HG02981 (cell line): ENCODE data around the gene MGAM2.

ENCODE experiments used
- ATAC-seq: cut with Tn5 transposase; IDR thresholded peaks from one replicate; pipeline ENCODE4 v1.9.1; 2021; ENCODE audit warnings: mild to moderate bottlenecking, moderate library complexity; ENCODE audit not compliant: unreplicated experiment

MGAM2 gene

DNA sequence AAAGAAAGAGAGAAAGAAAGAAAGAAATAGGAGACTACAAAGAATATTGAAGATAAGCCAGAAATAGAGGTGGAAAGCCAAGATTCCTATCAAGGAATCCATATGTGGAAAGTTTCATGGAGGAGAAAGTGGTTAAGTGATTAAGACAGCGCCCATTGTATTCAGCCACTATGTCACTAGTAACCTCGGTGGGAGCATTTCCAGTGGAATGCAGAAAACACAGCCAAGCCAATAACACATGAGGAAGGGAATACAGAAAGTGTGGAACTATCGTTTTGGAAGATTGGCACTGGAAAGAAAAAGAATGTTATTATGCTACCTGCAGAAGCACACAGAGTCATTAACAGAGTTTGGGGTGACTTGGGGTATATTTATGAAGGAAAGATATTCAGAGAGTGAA is 2.7 kb downstream of the MGAM2 start:
- no peak for ATAC-seq

DNA sequence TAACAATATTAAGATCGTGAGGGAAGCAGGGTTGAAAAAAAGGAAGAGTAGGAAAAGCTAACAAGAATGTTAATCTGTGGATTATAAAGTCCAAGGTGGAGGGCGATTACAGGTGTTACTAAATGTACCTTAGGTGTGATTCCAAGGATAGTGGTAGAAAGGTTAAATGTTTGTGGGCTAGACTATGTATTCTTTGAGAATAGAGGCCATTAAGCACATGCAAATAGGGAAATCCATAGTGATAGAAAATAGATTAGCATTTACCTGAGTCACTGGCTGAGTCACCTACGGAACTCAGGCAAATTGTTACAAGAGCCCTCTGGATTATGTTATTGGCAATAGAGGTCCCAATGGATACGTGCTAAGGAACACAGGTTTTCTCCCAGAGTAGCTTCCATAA is 9.0 kb downstream of the MGAM2 start:
- ATAC-seq = no peak

DNA sequence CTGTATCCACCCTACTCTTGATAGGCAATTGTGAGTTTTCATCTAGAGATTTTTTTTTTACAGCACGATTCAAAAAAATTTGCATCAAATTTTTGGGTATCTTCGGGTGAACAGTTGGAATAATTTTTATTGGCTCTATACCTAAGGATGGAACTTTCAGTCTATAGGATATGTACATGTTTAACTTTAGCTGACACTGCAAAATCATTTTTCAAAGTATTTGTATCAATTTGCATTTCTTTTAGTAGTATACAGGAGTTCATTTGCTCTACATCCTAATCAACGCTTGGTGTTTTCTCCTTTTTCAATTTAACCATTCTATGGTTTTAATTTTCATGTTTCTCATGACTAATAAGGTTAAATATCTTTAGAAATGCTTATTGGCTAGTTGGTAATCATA is 11.7 kb downstream of the MGAM2 start:
- no peak for ATAC-seq

DNA sequence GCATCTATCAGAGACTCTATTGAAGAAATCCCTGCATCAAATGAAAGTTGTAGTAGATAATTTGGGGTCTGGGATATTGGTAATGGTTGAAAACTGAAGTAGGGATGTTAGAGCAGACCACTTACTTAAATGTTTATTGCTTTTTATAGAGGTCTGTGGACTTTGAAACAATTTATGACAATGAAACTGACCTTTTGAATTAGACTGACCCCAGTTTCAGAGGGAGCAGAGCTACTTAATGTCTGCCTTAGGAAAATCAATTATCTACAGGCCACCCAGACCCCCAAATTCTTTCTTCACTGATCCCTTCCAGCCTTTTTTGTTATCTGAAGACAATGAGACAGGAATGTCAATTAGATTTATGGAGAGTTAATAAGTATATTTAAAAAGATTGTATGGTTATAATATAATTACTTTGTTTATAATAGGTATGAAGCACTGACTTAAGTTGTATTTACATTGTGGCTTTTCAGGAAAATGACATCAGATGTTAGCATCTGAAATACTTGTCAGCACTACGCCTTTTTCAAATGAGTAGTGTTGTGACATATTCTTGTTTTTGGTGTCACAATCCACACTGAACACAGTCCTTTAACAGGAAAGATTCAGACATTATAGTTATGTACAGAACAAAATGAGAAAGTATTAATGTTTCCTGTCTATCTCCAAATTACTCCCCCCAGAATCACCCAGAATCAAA is 13.9 kb downstream of the MGAM2 start:
- ATAC-seq = no peak

DNA sequence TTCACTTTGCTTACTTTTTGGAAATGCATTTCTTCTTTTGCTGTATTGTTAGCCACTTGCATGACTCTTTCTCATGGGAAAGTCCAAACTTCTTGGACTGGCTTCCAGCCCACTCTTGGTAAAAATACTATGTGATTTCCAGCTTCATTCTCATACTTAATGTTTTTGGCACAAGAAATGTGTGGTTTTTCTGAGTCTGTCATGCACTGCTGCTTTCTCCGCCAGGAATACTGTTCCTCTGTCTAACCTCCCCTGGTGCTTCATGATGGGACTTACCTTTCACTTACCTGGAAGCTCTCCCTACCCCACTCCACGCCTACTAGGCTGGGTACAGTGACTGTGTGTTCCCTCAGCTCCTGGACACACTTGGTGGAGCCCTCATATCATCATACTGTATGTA is 18.7 kb downstream of the MGAM2 start:
- no peak for ATAC-seq

DNA sequence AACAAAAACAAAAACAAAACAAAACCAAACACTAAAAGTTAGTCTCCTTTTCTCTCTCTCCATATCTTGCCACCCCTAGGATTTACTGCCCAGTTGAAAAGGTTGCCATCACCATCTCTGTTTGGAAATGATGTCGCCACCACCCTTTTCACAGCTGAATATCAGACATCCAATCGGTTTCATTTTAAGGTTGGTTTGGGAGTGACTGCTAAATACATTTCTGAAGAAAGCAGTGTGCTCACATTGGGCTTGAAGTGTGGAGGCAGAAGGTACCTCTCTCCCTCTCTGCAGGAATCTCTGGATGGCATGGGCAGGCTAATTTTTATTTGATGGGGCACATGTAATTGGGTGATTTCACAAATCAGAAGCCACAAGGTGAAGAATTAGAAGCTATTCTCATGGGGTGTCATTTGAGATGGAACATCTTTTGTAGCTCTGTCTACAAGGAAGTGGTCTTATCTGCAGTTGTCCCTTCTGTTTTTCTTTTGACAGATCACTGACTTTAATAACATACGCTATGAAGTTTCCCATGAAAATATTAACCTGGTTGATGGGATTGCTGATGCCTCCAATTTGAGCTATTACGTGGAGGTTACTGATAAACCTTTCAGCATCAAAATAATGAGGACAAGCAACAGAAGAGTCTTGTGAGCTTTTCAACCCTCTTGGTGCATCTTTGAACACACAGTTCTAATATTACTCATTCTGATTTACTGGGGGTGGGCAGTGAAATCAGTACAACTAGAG is 20.1 kb downstream of the MGAM2 start:
- no peak for ATAC-seq

DNA sequence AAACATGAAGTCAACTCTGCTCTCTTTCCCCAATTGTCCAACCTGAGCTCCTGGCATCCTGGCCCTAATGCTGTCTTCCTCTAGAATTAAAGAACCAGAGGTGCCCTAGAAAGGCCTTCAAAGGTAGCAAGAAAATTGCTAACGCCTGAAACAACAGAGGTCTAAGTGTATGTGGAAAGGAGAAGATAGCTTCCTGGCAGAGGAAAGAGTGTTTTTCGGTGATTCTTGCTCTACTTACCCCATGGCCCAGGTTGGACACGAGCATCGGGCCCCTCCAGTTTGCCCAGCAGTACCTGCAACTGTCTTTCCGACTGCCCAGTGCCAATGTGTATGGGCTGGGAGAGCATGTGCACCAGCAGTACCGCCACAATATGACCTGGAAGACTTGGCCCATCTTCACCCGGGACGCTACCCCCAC is 22.2 kb downstream of the MGAM2 start:
- ATAC-seq = no peak

DNA sequence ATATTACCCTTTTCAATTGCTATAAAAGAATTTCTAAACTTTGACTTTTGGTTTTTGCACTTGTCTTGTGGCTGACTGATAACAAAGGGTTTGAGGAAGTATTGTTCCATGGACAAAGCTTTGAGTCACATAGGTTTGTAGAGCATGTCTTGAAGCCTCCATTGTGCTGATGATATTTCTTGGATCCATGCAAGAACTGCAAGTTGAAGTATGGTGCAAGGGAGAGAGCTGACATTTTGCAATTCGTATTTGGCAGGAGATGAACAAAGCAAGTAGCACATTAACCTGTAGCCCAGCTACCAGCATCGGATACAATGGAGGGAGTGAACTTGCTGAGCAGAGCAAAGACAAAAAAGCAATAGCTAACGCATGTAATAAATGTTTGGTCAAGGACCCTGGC is 23.4 kb downstream of the MGAM2 start:
- no peak for ATAC-seq

DNA sequence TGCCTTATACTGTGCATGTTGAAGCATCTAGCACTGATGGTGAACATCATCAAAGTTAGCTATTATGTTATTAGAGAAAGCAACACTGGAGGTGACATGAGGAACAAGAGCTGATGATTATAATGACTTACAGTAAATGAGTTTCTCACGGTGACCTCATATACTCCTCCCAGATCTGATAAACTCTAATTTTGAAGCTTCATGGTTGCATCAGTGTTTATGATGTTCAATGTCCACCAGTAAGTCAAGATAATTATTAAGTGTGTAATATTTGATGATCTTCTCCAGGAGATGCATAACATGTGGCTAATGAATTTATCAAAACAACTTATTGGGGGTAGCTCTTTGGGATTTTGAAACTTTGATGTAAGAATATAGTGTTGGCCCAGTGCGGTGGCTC is 27.5 kb downstream of the MGAM2 start:
- no peak for ATAC-seq

DNA sequence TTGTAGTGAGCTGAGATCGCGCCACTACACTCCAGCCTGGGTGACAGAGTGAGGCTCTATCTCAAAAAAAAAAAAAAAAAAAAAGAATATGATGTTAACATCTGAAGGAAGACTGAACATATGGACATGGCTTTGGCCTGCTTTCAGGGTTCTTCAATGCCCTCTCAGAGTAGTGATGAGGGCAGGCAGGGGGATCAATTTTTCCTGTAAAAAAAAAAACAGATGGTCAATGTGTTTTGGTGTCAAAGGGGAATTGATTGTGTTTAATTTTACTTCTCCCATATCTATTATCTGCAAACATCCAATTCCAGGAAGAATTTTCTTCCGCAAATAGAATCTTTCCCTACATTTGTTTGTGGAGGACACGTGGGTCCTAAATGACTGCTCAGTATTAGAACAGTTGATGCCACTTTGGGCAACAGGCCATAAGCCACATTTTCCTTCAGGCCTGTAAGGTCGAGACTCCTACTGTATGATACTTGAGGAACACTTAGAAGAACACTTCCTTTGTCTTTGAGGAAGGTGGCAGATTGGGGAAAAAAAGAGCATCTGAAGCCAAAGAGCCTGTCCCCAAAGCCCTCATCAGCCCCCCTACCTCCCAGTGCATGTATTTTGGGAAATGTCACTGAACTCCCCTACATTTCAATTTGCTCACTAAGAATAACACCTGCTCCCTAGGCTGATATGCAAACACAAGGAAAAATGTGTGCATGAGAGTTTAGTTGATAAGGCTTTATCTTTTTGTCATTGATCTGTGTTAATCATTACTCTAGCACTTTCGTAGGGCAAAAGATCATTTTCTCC is 28.3 kb downstream of the MGAM2 start:
- ATAC-seq = no peak

DNA sequence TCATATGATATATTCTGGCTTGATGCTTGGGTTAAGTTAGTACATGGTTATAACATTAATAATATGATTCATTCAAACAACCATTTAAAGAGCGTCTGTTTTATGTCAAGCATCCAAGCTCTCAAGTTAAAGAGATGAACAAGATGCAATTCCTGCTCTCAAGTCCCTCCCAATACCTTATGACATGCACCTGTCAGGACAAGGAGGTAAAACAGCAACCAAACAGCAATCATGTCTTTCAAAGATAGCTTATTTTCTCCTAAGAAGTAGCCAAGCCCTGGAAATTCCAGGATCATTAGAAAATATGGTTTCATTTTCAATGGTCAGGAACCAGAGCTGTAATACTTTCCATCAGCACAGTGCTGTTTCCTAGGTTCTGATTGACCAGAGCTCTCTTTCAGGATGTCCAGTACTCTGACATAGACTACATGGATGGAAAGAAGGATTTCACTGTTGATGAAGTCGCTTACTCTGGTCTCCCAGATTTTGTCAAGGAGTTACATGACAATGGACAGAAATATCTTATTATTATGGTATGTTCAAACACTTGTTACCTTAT is 29.0 kb downstream of the MGAM2 start:
- no peak for ATAC-seq

DNA sequence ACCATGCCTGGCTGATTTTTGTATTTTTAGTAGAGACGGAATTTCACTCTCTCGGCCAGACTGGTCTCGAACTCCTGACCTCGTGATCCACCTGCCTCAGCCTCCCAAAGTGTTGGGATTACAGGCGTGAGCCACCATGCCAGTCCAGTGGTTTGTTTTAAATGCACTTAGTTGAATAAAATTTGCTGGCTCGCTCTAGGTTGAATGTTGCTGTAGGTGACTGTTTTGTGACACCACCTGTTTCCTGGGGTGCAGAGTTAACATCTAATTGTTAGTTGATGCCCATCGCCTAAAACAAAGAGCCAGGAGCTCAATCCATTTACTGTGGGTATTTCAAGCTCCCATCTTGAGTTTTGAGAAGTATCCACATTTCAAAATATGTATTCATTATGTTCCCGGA is 31.2 kb downstream of the MGAM2 start:
- no peak for ATAC-seq

DNA sequence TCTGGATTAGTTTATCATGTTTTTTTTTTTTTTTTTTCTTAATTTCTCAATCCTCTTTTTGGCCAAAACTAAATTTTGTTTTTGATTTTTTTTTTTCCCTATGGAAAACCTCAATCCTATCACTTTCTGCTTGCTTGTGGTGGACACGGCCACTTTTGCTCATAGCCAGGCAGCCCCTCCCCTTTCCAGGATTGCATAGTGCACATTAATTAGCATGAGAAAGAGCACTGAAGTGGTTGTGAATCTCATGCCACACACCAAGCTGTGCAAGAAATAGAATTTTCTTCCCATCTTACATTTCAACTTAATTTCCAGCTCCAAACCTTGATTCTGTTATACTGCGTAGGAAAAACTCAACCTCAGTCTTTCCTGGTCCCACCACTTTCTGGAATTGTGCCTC is 34.6 kb downstream of the MGAM2 start:
- ATAC-seq = no peak

DNA sequence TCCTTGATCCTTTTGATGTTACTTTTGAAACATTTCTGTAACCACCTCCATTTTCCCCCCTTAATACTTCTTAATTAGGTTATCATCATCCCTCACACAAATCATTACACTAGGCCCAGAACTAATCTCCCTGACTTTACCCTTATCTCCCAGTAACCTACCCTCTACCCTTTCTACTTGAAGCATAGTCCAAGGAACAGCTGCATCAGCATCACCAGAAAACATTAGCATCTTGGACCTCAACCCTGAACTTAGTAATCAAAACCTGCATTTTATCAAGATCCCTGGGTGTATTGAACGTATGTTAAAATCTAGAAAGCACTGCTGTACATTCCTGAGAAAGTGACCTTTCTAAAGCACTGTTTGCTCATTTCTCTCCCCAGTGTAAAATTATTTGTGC is 38.8 kb downstream of the MGAM2 start:
- ATAC-seq = no peak

DNA sequence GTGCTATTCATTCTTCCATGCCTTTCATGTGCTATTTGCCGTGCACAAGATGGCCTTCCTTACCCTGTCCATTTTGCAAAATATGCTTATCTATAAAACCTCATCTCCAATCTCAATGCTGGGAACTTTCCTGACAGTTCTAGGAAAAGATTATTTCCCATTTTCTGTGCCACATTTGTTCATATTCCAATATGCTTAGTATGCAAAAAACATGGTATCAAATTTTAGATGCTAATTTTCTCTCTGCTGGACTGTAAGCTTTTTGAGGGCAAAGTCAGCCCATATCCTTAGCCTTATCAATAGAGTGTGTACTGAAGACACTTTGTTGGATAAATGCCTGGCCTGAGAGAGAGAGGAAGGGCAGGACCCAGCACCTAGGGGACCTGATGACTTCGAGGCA is 39.4 kb downstream of the MGAM2 start:
- ATAC-seq = no peak

DNA sequence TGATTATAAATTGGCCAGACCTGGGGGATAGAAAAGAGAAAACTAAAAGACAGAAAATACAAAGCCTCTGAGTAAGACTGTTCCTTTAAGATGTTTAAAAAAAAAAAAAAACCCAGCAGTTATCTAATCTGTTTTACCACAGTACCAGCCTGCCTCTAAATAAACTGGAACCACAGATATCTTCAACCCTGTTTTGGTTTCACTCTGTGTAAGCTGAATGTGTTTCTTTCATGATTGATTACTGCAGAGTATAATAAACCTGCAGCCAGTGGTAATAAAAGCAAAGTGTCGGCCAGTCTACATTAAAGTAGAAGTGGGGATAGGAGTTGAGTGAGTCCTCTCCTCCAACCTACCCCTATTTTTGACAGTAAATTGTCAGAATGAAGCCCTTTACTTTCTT is 40.6 kb downstream of the MGAM2 start:
- peak; percentile 75 for ATAC-seq

DNA sequence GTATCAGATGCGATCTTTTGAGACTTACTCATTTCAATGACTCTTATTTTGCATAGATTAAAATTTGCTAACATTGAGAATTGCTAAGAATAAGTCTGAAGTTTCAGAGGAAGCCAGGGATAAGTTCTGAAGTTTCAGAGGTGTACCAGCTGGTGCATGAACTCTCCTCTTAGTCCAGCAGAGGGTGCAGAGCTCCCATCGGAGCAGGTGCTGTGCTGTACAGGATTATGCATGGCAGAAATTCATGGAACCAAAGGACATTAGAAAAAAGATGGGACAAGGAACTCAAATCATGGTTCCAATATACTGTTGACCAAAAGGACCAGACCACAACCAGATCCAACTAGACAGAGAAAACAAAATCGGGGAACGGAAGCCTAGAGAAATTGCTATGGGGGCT is 41.9 kb downstream of the MGAM2 start:
- no peak for ATAC-seq

DNA sequence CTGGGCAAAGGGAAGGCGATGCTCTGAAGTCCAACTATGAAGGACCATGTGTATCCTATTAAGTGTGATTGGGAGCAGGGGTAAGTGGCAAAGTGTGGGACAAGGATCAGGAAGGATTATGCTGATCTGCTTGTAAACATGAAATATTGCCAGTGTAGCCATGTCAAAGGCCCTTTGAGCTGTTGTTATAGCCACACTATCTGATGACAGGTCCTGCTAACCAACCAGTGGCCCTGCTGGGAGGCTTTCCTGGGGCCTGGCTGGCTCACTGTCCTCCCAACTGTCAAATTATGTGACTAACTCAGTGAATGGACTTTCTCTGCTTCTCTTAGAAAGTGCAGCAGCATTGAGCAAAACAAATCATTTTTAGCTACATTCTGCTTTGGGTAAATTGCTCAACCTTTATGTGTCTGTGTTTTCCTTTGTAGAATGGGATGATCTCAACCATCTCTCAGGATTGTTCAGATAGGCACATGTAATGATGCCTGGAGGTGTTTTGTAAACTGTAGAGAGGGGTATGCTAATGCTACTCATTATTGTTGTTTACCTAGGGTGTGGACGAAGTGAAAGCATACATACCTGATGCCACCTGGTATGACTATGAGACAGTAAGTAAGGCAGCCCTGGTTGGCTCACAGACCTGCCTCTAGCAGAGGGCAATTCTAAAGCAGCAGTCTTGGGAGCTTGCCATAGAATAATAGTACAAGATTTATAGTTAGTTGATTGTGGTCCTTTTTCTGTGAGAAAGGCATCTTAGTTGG is 47.4 kb downstream of the MGAM2 start:
- ATAC-seq = no peak

DNA sequence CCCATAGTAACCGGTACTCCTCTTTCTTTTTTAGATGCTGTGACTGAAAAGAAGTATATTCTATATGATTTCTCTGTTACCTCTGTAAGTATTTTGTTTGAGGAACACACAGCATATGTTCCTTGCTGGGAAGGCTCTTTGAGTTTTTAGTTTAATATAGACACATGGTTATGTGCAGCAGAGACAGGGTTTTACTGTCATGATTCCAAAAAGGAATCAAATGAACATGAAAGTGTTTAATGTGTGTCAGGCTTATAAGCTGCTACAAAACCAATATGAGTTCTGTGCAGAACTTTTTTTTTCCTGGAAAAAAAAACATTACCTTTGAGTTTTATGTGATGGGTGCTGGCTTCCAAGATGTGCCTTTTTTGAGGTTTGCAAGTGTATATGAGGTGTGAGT is 50.4 kb downstream of the MGAM2 start:
- ATAC-seq = no peak

DNA sequence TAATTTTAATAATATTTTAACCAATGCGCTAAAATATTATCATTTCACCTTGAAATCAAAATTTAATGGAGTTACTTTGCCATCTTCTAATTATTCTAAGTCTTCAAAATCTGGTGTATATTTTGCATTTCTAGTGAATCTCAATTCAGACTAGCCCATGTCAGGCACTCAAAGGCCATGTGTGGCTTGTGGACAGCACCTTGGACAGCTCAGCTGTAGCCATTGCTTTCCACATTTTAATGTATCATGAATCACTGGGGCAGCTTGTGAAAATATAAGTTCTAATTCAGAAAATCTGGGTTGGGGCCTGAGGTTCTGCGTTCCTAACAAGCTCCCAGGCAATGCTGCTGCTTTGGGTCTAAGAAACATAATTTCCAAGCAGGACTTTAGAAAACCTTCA is 57.2 kb downstream of the MGAM2 start:
- no peak for ATAC-seq

DNA sequence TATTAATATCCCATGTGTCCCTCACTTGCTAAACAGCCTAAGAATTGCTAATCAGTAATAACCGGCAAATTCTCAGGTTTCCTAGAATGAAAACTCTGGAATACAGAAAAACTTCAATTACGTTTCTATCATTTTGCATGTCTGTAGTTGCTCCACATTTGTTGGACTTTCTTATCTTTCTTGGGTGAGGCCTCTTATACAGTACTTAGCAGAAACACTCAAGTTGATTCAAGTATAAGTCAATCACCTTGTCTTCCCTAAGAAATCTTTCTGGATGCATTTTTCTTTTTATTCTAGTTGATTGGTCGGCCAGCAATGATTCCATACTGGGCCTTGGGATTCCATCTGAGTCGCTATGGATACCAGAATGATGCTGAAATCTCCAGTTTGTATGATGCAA is 61.4 kb downstream of the MGAM2 start:
- ATAC-seq = no peak
